Endodermal cell (in vitro differentiated cells): ENCODE results near the gene BPIFB6. TPM values are rescaled to one million over a fixed set of nuclear protein-coding genes. Genes with fewer than 3 reads are reported as not detected.

ENCODE experiments used
- DNase-seq: peaks from one replicate; pipeline ENCODE4 v3.0.0-alpha.2; 2017
- H3K27ac ChIP-seq: 2 replicates; pipeline ENCODE4 v1.5.1; 2013; ENCODE audit warnings: mild to moderate bottlenecking, low read depth, low read length, moderate library complexity
- H3K27me3 ChIP-seq: 2 replicates; pipeline ENCODE4 v1.6.1; 2013; ENCODE audit warnings: mild to moderate bottlenecking, low read length, moderate library complexity; ENCODE audit not compliant: insufficient read depth, control insufficient read depth, poor library complexity, severe bottlenecking
- H3K36me3 ChIP-seq: 2 replicates; pipeline ENCODE4 v1.7.0; 2013; ENCODE audit warnings: mild to moderate bottlenecking, low read length, moderate library complexity; ENCODE audit not compliant: control insufficient read depth, insufficient read depth
- H3K4me1 ChIP-seq: one replicate; pipeline ENCODE4 v1.7.0; 2013; ENCODE audit warnings: low read length; ENCODE audit not compliant: control insufficient read depth, insufficient read depth
- H3K4me3 ChIP-seq: 2 replicates; pipeline ENCODE4 v1.5.1; 2013; ENCODE audit warnings: mild to moderate bottlenecking, low read length, moderate library complexity
- H3K9ac ChIP-seq: 2 replicates; pipeline ENCODE4 v1.6.1; 2013; ENCODE audit warnings: mild to moderate bottlenecking, low read length, moderate library complexity; ENCODE audit not compliant: poor library complexity, severe bottlenecking; ENCODE audit errors: extremely low read depth
- H3K9me3 ChIP-seq: 2 replicates; pipeline ENCODE4 v1.6.1; 2013; ENCODE audit warnings: mild to moderate bottlenecking, low read length, moderate library complexity; ENCODE audit not compliant: control insufficient read depth
- H3K27ac Mint-ChIP-seq: 2 replicates; pipeline ENCODE4 v1.8.0; 2020; ENCODE audit warnings: mixed read lengths
- H3K27me3 Mint-ChIP-seq: 2 replicates; pipeline ENCODE4 v1.8.0; 2021; ENCODE audit warnings: mild to moderate bottlenecking, mixed read lengths; ENCODE audit not compliant: insufficient read depth
- H3K36me3 Mint-ChIP-seq: 2 replicates; pipeline ENCODE4 v1.8.0; 2020; ENCODE audit warnings: low read depth, mixed read lengths
- H3K4me1 Mint-ChIP-seq: 2 replicates; pipeline ENCODE4 v1.8.0; 2020; ENCODE audit warnings: mixed read lengths
- H3K4me3 Mint-ChIP-seq: 2 replicates; pipeline ENCODE4 v1.8.0; 2020; ENCODE audit warnings: mild to moderate bottlenecking, moderate library complexity, mixed read lengths
- H3K9me3 Mint-ChIP-seq: 2 replicates; pipeline ENCODE4 v1.8.0; 2020; ENCODE audit warnings: mild to moderate bottlenecking, mixed read lengths
- WGBS, 2 experiments: methylation state at CpG; one replicate each; pipeline versions ENCODE4 v1.1.5 to v1.1.7; 2013; ENCODE audit warnings: missing lambda C conversion rate in 2 of 2, mixed read lengths in 1 of 2; ENCODE audit not compliant: insufficient coverage in 1 of 2, insufficient read length in 1 of 2; 5-methylcytosine and 5-hydroxymethylcytosine counted together
- total RNA-seq, 2 donors: library from RNA; stranded (reverse); fragmentation: NEBNext Ultra II Directional in 1 of 2; extraction: Animal tissue kit (Norgen Biotek cat#: 25700) in 1 of 2; gene quantifications; 2 replicates in 1 of 2; 3 replicates in 1 of 2; pipeline ENCODE4 v1.2.1, GENCODE V29; 2021
- TF ChIP-seq, protein P1 (sequence below): fragments of 200-600 bp; sonication (generic); conservative IDR thresholded peaks from 2 replicates; pipeline ENCODE4 v1.5.0; 2021; ENCODE audit warnings: antibody characterized with exemption, mild to moderate bottlenecking

Gene BPIFB6
- total RNA-seq, 2 donors from 2014 or later, result not detected

DNA sequence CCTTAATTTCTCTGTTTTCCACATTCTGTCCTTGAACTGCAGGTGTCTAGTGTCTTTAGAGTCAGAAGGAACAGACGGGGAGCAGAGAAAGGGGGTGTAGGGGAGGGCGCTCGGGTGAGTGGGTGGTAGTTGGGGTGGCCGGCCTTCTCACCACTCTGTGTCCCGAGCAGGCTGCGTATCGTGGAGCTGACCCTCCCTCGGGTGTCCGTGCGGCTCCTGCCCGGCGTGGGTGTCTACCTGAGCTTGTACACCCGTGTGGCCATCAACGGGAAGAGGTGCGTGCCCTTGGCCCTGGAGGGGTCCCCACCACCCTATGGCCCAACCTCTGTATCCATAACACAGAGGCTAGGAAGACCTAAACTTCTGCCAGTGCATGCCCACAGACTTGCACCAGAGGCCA lies 53.3 kb downstream of the BPIFB6 start:
- Histone ChIP-seq H3K27ac (no peak overlapping the region), H3K4me3 (no peak overlapping the region), H3K36me3 (no peaks in the 10 kb centered on the region), H3K9me3 (no peaks in the 10 kb centered on the region), H3K9ac (no peak overlapping the region), H3K4me1 (no peaks in the 10 kb centered on the region), H3K27me3 (no peaks in the 10 kb centered on the region)
- H3K27me3 Mint-ChIP-seq, result peaks cover 6% of the 10 kb centered on the region
- TF ChIP-seq, protein P1, sequence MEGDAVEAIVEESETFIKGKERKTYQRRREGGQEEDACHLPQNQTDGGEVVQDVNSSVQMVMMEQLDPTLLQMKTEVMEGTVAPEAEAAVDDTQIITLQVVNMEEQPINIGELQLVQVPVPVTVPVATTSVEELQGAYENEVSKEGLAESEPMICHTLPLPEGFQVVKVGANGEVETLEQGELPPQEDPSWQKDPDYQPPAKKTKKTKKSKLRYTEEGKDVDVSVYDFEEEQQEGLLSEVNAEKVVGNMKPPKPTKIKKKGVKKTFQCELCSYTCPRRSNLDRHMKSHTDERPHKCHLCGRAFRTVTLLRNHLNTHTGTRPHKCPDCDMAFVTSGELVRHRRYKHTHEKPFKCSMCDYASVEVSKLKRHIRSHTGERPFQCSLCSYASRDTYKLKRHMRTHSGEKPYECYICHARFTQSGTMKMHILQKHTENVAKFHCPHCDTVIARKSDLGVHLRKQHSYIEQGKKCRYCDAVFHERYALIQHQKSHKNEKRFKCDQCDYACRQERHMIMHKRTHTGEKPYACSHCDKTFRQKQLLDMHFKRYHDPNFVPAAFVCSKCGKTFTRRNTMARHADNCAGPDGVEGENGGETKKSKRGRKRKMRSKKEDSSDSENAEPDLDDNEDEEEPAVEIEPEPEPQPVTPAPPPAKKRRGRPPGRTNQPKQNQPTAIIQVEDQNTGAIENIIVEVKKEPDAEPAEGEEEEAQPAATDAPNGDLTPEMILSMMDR, result no peak
- no peak for DNase-seq
- H3K9me3 Mint-ChIP-seq, result no peaks in the 10 kb centered on the region
- no peak overlapping the region for H3K27ac Mint-ChIP-seq
- WGBS, 2 experiments, result 89 to 94% methylated on average over 7 to 15 of the region's 15 CpGs
- H3K4me1 Mint-ChIP-seq, result no peaks in the 10 kb centered on the region
- H3K36me3 Mint-ChIP-seq, result no peaks in the 10 kb centered on the region
- H3K4me3 Mint-ChIP-seq, result no peak overlapping the region

DNA sequence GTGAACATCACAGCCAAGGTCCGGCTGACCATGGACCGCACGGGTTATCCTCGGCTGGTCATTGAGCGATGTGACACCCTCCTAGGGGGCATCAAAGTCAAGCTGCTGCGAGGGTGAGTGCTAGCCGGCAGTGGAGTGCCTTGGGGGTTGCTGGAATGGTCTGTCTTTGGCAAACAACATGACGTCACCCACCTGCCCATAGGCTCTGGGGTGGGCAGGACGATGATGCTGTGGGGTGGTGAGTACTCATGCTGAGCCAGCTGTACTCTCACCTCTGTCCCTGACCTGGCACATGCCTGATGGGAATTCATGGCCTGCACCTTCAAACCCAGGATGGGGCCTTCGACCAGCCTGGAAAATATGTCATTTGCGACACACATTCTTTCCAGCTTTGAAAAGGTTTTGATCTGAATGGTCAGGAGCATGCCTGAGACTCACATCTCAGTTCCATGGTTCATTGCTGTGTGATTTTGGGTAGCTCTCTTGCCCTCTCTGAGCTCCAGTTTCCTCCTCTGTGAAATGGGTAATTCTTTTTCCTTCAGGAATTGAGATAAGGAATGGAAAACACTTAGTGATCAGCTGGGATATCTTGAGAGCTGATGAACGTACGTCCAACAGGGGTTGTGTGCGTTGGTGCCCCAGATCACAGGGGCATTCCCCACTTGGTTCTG lies 54.7 kb downstream of the BPIFB6 start:
- TF ChIP-seq, protein P1, result no peak
- DNase-seq, result no peak
- no peaks in the 10 kb centered on the region for H3K27me3 ChIP-seq
- no peaks in the 10 kb centered on the region for H3K4me1 ChIP-seq
- Mint-ChIP-seq H3K36me3 (no peaks in the 10 kb centered on the region), H3K4me1 (no peaks in the 10 kb centered on the region), H3K27ac (no peak overlapping the region), H3K4me3 (no peak overlapping the region), H3K9me3 (no peaks in the 10 kb centered on the region), H3K27me3 (peaks cover 2% of the 10 kb centered on the region)
- no peaks in the 10 kb centered on the region for H3K36me3 ChIP-seq
- no peak overlapping the region for H3K27ac ChIP-seq
- 91 to 94% methylated on average over 7 to 14 of the region's 14 CpGs for WGBS, 2 experiments
- no peak overlapping the region for H3K9ac ChIP-seq
- no peaks in the 10 kb centered on the region for H3K9me3 ChIP-seq
- H3K4me3 ChIP-seq, result no peak overlapping the region

DNA sequence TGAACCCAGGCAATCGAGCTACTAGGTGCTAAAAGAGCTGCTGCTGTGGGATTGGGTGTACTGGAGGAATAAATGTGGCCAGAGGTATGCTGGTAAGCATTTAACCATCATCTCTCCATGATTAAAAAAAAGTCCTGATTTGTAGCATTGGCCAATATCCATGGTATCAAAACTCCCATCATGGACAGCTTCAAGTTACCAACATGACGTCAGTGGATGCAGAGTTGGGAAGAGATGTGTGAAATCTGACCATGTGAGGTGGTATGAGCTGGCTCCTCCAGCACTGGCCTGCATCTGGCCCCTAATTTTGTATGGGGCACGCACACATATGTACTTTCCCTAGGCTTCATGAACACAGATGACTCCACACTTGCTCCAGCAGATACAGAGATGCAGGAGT lies 59.7 kb downstream of the BPIFB6 start:
- no peaks in the 10 kb centered on the region for H3K9me3 ChIP-seq
- no peak for DNase-seq
- Mint-ChIP-seq H3K27ac (no peak overlapping the region), H3K9me3 (no peaks in the 10 kb centered on the region), H3K4me1 (no peaks in the 10 kb centered on the region), H3K36me3 (no peaks in the 10 kb centered on the region), H3K4me3 (no peak overlapping the region), H3K27me3 (no peaks in the 10 kb centered on the region)
- WGBS, 2 experiments, result 91 to 100% methylated on average over 3 of the region's 3 CpGs
- no peak overlapping the region for H3K9ac ChIP-seq
- TF ChIP-seq, protein P1, result no peak
- H3K4me3 ChIP-seq, result no peak overlapping the region
- H3K4me1 ChIP-seq, result no peaks in the 10 kb centered on the region
- H3K36me3 ChIP-seq, result no peaks in the 10 kb centered on the region
- H3K27me3 ChIP-seq, result no peaks in the 10 kb centered on the region
- no peak overlapping the region for H3K27ac ChIP-seq
